ENCODE measurements around the gene ZNF837. TPM values are rescaled to one million over a fixed set of nuclear protein-coding genes. Genes with fewer than 3 reads are reported as not detected.

The ZNF837 gene
- total RNA-seq, 1 experiment from 2014 or later, result 4.9 TPM

DNA sequence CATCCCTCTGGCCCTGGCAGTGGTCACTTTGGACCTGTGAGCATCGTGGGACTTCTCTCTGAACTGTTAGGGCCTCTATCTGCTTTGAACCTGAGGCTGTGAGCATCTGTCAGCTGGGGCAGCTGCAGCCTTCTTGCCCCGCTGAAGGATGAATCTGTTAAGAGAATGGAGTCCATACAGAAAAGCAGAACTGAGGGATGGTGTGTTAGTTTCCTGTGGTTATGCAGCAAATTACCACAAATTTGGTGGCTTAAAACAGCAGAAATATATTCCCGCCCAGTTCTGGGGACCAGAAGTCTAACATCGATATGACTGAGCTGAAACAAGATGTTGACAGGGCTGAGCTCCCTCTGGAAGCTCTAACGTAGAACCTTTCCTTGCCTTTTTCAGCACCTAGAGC, 16.7 kb downstream of the ZNF837 start (continued):
- TF ChIP-seq, protein P1, sequence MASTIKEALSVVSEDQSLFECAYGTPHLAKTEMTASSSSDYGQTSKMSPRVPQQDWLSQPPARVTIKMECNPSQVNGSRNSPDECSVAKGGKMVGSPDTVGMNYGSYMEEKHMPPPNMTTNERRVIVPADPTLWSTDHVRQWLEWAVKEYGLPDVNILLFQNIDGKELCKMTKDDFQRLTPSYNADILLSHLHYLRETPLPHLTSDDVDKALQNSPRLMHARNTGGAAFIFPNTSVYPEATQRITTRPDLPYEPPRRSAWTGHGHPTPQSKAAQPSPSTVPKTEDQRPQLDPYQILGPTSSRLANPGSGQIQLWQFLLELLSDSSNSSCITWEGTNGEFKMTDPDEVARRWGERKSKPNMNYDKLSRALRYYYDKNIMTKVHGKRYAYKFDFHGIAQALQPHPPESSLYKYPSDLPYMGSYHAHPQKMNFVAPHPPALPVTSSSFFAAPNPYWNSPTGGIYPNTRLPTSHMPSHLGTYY (CRISPR knock-in tag; IDR thresholded peaks at IDR 0.05), result no peak
- TF ChIP-seq, protein P2, sequence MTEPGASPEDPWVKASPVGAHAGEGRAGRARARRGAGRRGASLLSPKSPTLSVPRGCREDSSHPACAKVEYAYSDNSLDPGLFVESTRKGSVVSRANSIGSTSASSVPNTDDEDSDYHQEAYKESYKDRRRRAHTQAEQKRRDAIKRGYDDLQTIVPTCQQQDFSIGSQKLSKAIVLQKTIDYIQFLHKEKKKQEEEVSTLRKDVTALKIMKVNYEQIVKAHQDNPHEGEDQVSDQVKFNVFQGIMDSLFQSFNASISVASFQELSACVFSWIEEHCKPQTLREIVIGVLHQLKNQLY (CRISPR knock-in tag; IDR thresholded peaks at IDR 0.05), result no peak
- TF ChIP-seq, protein P3, sequence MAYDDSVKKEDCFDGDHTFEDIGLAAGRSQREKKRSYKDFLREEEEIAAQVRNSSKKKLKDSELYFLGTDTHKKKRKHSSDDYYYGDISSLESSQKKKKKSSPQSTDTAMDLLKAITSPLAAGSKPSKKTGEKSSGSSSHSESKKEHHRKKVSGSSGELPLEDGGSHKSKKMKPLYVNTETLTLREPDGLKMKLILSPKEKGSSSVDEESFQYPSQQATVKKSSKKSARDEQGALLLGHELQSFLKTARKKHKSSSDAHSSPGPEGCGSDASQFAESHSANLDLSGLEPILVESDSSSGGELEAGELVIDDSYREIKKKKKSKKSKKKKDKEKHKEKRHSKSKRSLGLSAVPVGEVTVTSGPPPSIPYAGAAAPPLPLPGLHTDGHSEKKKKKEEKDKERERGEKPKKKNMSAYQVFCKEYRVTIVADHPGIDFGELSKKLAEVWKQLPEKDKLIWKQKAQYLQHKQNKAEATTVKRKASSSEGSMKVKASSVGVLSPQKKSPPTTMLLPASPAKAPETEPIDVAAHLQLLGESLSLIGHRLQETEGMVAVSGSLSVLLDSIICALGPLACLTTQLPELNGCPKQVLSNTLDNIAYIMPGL (CRISPR knock-in tag; IDR thresholded peaks at IDR 0.05), result no peak
- TF ChIP-seq ELF4 (CRISPR knock-in tag; IDR thresholded peaks at IDR 0.05; ENCODE audit: low read depth) (no peak), CREM (CRISPR knock-in tag; IDR thresholded peaks at IDR 0.05) (no peak), ZBTB21 (CRISPR knock-in tag; IDR thresholded peaks at IDR 0.05; ENCODE audit: borderline replicate concordance) (no peak), ZNF317 (CRISPR knock-in tag; IDR thresholded peaks at IDR 0.05; ENCODE audit: borderline replicate concordance, low read depth) (no peak)
- TF ChIP-seq, protein P4, sequence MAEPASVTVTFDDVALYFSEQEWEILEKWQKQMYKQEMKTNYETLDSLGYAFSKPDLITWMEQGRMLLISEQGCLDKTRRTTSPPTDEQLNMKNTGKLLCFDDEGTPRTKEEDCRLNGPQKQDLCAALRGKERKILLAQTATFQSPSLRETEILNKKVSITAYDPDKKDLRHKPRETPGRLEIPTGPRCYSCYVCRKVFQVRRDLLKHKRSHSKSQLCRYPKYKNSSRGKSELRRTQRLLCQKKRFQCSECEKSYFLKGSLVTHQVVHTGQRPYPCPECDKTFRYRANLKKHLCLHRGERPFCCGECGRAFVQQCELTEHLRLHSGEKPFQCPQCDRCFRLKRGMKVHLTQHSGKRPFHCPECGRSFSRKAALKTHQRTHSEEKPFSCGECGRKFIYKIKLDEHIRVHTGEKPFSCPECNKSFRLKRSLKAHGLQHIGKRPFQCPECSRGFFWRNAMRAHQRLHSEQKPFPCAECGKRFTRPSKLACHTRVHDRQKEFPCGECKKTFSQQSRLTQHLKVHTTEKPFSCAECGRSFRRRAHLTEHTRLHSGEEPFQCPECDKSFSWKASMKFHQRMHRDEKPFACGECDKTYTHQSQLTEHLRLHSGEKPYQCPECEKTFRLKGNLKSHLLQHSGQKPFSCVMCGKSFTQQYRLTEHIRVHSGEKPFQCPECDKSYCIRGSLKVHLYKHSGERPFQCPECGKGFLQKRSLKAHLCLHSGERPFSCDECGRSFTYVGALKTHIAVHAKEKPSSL (CRISPR knock-in tag; conservative IDR thresholded peaks at IDR 0.05), result no peak

DNA sequence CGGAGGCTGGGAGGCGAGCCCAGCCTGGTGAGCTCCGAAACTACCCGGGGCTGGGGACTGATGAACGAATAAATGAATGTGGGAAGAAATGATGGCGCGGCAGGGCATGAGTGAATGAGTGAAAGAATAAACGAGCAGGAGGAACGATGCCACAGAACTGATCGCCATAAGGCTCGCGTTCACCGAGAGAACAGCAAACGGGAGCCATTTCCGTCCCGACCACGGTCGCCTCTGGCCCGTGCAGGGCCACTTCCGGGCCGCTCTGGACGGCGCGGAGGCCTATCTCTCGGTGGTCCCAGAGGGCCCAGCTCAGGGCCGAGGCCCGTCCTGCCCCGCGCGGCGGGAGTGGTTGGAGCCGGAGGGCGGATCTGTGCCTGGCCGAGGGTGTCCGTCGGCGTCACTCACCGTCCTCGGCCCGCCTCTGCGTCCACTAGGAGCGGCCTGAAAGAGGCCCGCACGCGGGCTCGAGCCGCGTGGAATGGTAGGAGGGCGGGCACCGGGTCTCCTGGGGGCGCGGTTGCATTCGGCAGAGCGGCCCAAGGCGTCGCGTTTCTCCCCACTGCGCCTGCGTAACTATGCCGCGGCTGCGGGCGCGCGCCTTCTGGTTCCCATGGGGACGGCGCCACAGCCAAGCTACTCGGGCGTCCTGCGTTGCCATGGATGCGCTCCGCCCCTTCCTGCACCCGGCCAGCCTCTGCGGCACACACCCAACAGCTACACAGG, 18.4 kb downstream of the ZNF837 start, which contains the start of gene ZNF497:
ZNF497 (minus strand) TSS at position 480 of the 723 bp plus-strand sequence. CDS start 5,116 bp downstream, outside the sequence.
- peak within 1 kb of the TSS; percentile 96 for H3K27ac Mint-ChIP-seq
- no peaks in the 10 kb centered on the region for H3K9me3 Mint-ChIP-seq
- H3K27me3 Mint-ChIP-seq (ENCODE audit: low read depth), result no peaks in the 10 kb centered on the region
- ChIA-PET POLR2A (interaction anchor here (0.5 to 2.9 kb wide), 12 partner anchors 11 to 97 kb away, joined by 3 to 25 read pairs (median 4); partner anchors contain the start of genes RNF225, RPS5, ZNF324B and ZSCAN22), CTCF (interaction anchor here (0.5 to 3.0 kb wide), 14 partner anchors 9 to 158 kb away, joined by 3 to 22 read pairs (median 4); partner anchors contain the start of genes ZBTB45, ZNF324B and ZSCAN22)
- DNase-seq (ENCODE audit: low spot score) (peak; percentile 98), ATAC-seq (peak; percentile 93)
- H3K4me1 Mint-ChIP-seq, result peaks cover 6% of the 10 kb centered on the region; the same call in 1 of the 2 replicates
- H3K4me3 Mint-ChIP-seq, result peak within 1 kb of the TSS; percentile 94
- H3K36me3 Mint-ChIP-seq, result no peaks in the 10 kb centered on the region
- TF ChIP-seq MXD4 (CRISPR knock-in tag; IDR thresholded peaks at IDR 0.05; ENCODE audit: borderline replicate concordance), result no peak
- TF ChIP-seq KAT7 (CRISPR knock-in tag; IDR thresholded peaks at IDR 0.05; ENCODE audit: borderline replicate concordance), result no peak
- TF ChIP-seq CREM (CRISPR knock-in tag; IDR thresholded peaks at IDR 0.05), result no peak; the same call in 1 of the 2 replicates
- no peak; the same call in 1 of the 2 replicates for TF ChIP-seq MYBL2 (CRISPR knock-in tag; IDR thresholded peaks at IDR 0.05)
- no peak for TF ChIP-seq ZNF416 (CRISPR knock-in tag; IDR thresholded peaks at IDR 0.05)
- TF ChIP-seq, protein P5, sequence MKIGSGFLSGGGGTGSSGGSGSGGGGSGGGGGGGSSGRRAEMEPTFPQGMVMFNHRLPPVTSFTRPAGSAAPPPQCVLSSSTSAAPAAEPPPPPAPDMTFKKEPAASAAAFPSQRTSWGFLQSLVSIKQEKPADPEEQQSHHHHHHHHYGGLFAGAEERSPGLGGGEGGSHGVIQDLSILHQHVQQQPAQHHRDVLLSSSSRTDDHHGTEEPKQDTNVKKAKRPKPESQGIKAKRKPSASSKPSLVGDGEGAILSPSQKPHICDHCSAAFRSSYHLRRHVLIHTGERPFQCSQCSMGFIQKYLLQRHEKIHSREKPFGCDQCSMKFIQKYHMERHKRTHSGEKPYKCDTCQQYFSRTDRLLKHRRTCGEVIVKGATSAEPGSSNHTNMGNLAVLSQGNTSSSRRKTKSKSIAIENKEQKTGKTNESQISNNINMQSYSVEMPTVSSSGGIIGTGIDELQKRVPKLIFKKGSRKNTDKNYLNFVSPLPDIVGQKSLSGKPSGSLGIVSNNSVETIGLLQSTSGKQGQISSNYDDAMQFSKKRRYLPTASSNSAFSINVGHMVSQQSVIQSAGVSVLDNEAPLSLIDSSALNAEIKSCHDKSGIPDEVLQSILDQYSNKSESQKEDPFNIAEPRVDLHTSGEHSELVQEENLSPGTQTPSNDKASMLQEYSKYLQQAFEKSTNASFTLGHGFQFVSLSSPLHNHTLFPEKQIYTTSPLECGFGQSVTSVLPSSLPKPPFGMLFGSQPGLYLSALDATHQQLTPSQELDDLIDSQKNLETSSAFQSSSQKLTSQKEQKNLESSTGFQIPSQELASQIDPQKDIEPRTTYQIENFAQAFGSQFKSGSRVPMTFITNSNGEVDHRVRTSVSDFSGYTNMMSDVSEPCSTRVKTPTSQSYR (CRISPR knock-in tag; IDR thresholded peaks at IDR 0.05), result no peak
- TF ChIP-seq, protein P6, sequence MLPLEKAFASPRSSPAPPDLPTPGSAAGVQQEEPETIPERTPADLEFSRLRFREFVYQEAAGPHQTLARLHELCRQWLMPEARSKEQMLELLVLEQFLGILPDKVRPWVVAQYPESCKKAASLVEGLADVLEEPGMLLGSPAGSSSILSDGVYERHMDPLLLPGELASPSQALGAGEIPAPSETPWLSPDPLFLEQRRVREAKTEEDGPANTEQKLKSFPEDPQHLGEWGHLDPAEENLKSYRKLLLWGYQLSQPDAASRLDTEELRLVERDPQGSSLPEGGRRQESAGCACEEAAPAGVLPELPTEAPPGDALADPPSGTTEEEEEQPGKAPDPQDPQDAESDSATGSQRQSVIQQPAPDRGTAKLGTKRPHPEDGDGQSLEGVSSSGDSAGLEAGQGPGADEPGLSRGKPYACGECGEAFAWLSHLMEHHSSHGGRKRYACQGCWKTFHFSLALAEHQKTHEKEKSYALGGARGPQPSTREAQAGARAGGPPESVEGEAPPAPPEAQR (CRISPR knock-in tag; IDR thresholded peaks at IDR 0.05), result no peak
- TF ChIP-seq ZNF317 (CRISPR knock-in tag; IDR thresholded peaks at IDR 0.05; ENCODE audit: borderline replicate concordance, low read depth), result 0 out of 2 replicates have a peak, but pooled peaks have one; percentile 26
- TF ChIP-seq, protein P7, sequence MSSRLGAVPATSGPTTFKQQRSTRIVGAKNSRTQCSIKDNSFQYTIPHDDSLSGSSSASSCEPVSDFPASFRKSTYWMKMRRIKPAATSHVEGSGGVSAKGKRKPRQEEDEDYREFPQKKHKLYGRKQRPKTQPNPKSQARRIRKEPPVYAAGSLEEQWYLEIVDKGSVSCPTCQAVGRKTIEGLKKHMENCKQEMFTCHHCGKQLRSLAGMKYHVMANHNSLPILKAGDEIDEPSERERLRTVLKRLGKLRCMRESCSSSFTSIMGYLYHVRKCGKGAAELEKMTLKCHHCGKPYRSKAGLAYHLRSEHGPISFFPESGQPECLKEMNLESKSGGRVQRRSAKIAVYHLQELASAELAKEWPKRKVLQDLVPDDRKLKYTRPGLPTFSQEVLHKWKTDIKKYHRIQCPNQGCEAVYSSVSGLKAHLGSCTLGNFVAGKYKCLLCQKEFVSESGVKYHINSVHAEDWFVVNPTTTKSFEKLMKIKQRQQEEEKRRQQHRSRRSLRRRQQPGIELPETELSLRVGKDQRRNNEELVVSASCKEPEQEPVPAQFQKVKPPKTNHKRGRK (CRISPR knock-in tag; IDR thresholded peaks at IDR 0.05; ENCODE audit: borderline replicate concordance), result no peak
- TF ChIP-seq, protein P8, sequence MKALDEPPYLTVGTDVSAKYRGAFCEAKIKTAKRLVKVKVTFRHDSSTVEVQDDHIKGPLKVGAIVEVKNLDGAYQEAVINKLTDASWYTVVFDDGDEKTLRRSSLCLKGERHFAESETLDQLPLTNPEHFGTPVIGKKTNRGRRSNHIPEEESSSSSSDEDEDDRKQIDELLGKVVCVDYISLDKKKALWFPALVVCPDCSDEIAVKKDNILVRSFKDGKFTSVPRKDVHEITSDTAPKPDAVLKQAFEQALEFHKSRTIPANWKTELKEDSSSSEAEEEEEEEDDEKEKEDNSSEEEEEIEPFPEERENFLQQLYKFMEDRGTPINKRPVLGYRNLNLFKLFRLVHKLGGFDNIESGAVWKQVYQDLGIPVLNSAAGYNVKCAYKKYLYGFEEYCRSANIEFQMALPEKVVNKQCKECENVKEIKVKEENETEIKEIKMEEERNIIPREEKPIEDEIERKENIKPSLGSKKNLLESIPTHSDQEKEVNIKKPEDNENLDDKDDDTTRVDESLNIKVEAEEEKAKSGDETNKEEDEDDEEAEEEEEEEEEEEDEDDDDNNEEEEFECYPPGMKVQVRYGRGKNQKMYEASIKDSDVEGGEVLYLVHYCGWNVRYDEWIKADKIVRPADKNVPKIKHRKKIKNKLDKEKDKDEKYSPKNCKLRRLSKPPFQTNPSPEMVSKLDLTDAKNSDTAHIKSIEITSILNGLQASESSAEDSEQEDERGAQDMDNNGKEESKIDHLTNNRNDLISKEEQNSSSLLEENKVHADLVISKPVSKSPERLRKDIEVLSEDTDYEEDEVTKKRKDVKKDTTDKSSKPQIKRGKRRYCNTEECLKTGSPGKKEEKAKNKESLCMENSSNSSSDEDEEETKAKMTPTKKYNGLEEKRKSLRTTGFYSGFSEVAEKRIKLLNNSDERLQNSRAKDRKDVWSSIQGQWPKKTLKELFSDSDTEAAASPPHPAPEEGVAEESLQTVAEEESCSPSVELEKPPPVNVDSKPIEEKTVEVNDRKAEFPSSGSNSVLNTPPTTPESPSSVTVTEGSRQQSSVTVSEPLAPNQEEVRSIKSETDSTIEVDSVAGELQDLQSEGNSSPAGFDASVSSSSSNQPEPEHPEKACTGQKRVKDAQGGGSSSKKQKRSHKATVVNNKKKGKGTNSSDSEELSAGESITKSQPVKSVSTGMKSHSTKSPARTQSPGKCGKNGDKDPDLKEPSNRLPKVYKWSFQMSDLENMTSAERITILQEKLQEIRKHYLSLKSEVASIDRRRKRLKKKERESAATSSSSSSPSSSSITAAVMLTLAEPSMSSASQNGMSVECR (CRISPR knock-in tag; IDR thresholded peaks at IDR 0.05; ENCODE audit: borderline replicate concordance), result peak; percentile 77; the same call in 1 of the 2 replicates
- TF ChIP-seq ELF4 (CRISPR knock-in tag; IDR thresholded peaks at IDR 0.05; ENCODE audit: low read depth), result 0 out of 2 replicates have a peak, but pooled peaks have one; percentile 43
